T1000 (cell line): ENCODE data around the gene DNAJB6.

Experiments
- DNase-seq: peaks from one replicate; lab custom pipeline; 2025; ENCODE audit warnings: mixed read lengths; lab: John Stamatoyannopoulos, UW

The DNAJB6 gene

GRCh38 chr7:157428554-157428945 lies 91.7 kb downstream of the DNAJB6 start:
- no peak for DNase-seq

GRCh38 chr7:157429001-157429679 lies 92.3 kb downstream of the DNAJB6 start:
- no peak for DNase-seq

- no peak for DNase-seq
These were observed 92.9 kb downstream of the DNAJB6 start for GRCh38 chr7:157429680-157430224.

- DNase-seq: no peak
These were observed 93.9 kb downstream of the DNAJB6 start for GRCh38 chr7:157430721-157431120.

- no peak for DNase-seq
These were observed 94.6 kb downstream of the DNAJB6 start for GRCh38 chr7:157431173-157431950.

- no peak for DNase-seq
These were observed 95.2 kb downstream of the DNAJB6 start for GRCh38 chr7:157431951-157432540.

- DNase-seq: no peak
These were observed 95.7 kb downstream of the DNAJB6 start for GRCh38 chr7:157432541-157432956.

GRCh38 chr7:157432957-157433576 lies 96.3 kb downstream of the DNAJB6 start:
- DNase-seq: no peak

GRCh38 chr7:157433628-157434027 lies 96.8 kb downstream of the DNAJB6 start:
- DNase-seq: no peak

GRCh38 chr7:157434231-157434630 lies 97.4 kb downstream of the DNAJB6 start:
- no peak for DNase-seq

GRCh38 chr7:157434701-157435100 lies 97.9 kb downstream of the DNAJB6 start:
- DNase-seq: no peak

GRCh38 chr7:157436076-157436475 lies 99.3 kb downstream of the DNAJB6 start:
- DNase-seq: no peak

GRCh38 chr7:157436763-157437480 lies 100.1 kb downstream of the DNAJB6 start:
- DNase-seq: no peak

GRCh38 chr7:157437519-157438061 lies 100.8 kb downstream of the DNAJB6 start:
- no peak for DNase-seq

- no peak for DNase-seq
These were observed 101.6 kb downstream of the DNAJB6 start for GRCh38 chr7:157438121-157439025.

- DNase-seq: no peak
These were observed 102.3 kb downstream of the DNAJB6 start for GRCh38 chr7:157439149-157439548.

GRCh38 chr7:157439761-157440160 lies 103.0 kb downstream of the DNAJB6 start:
- no peak for DNase-seq

- DNase-seq: no peak
These were observed 103.7 kb downstream of the DNAJB6 start for GRCh38 chr7:157440346-157441022.

- DNase-seq: no peak
These were observed 104.2 kb downstream of the DNAJB6 start for GRCh38 chr7:157441023-157441399.

GRCh38 chr7:157442456-157442855 lies 105.7 kb downstream of the DNAJB6 start:
- no peak for DNase-seq
